Left cardiac atrium (tissue), 4 donors: ENCODE measurements around the gene TAS2R8. TPM values are rescaled to one million over a fixed set of nuclear protein-coding genes. Genes with fewer than 3 reads are reported as not detected.
"Not testable (repeated sequence)": the region's sequence is repeated elsewhere in the genome, so short reads cannot be mapped to it uniquely, and the experiment has no call there.

Experiments used
- ATAC-seq, 2 donors: fragments of 200-7000 bp; cut with Tn5 transposase; one replicate each; pipeline ENCODE4 v1.9.1; 2020; ENCODE audit warnings: mild to moderate bottlenecking in 2 of 2, moderate library complexity in 2 of 2
- DNase-seq: peaks from one replicate; pipeline ENCODE4 v3.0.0-alpha.2; 2020
- intact Hi-C, 2 donors: fragments of 100-400 bp; cut with DNase I; formaldehyde crosslinking; loops; one replicate each; pipeline versions ENCODE4 v1.14.1 to v1.15.1; 2022 to 2023
- long read RNA-seq: library from polyadenylated mRNA; unstranded; transcript quantifications from one replicate; pipeline ENCODE4 v2.0.0, GENCODE V29; 2021
- total RNA-seq, 2 donors: library from RNA; stranded (reverse); fragmentation: NEBNext Ultra II Directional; extraction: Animal tissue kit (Norgen Biotek cat#: 25700); gene quantifications; one replicate each; pipeline ENCODE4 v1.2.1, GENCODE V29; 2021
- donor health status: DM: no; HTN: yes; CAD: no.
- donor health status: DM: no; HTN: yes; CAD: no; lungs with severe emphysema.
- donor health status: DM: yes; HTN: yes; CAD: no.
- donor health status: Dilated cardiomyopathy.

Gene TAS2R8, protein sequence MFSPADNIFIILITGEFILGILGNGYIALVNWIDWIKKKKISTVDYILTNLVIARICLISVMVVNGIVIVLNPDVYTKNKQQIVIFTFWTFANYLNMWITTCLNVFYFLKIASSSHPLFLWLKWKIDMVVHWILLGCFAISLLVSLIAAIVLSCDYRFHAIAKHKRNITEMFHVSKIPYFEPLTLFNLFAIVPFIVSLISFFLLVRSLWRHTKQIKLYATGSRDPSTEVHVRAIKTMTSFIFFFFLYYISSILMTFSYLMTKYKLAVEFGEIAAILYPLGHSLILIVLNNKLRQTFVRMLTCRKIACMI
- under 1 TPM in 1 of 2 donors, not detected in 1; 0.26 TPM for total RNA-seq
- long read RNA-seq = 0 reads

DNA sequence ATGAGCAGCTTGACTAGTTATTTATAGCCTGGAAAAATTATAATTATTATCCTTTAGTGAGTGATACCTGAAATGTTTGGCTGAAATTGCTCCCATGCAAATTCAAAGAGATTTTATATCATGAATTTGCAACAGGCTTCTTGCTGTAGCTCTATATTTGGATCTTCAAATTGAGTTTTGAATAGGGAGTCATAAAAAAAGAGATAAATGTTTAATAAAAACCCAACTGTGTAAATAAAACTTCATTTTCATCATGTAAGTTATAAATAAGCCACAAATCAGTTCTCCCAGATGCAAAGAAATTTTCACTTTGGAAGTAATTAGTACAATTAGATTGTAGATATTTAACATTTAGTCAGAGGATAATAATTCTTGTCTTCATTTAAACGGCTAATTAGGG lies at the start of gene TAS2R8:
Gene TAS2R8, minus strand, starts transcription at position 101 of the 400 bp plus-strand sequence. CDS start 306 bp downstream, outside the sequence.
- ATAC-seq = no peak
- intact Hi-C loops = no loop called here
- no peak for DNase-seq

GRCh38 chr12:10855807-10856206 lies 48.7 kb upstream of the TAS2R8 start:
- no peak for ATAC-seq
- intact Hi-C loops = no loop called here
- no peak for DNase-seq

- DNase-seq = no peak
- ATAC-seq = no peak
- intact Hi-C loops = no loop called here
Measured at GRCh38 chr12:10853776-10854175, 46.7 kb upstream of the TAS2R8 start.

GRCh38 chr12:10851243-10851858 lies 44.3 kb upstream of the TAS2R8 start:
- DNase-seq (no peak), ATAC-seq (no peak)
- intact Hi-C loops = no loop called here

GRCh38 chr12:10849425-10849878 lies 42.4 kb upstream of the TAS2R8 start, which contains the start of gene PRR4:
Gene PRR4, minus strand, starts transcription at chr12:10849475. Its CDS starts 38 bp downstream, at chr12:10849437.
- intact Hi-C loops = no loop called here
- DNase-seq = no peak
- no peak for ATAC-seq

DNA sequence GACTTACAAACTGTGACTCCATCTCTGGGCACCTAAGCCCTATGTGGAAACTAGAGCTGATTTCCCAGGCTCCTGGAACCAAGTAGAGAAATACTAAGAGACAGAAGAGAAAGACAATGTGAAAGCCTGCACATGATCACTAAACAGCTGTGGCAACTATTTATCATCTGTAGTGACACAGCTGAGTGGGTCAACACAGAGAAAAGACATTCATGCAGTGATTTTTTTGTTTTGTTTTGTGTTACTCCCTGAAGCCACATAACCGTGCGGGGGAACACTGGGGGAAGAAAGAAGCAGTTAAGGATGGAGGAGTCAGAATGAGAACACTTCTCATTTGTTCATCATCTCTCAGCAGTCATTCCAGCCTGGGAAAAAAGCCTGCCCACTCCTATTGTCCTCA lies 40.7 kb upstream of the TAS2R8 start:
- DNase-seq (no peak), ATAC-seq (no peak)
- intact Hi-C loops = no loop called here

GRCh38 chr12:10842862-10843261 lies 35.8 kb upstream of the TAS2R8 start:
- DNase-seq (no peak), ATAC-seq (no peak)
- intact Hi-C loops = no loop called here

- no peak for ATAC-seq
- DNase-seq = no peak
- intact Hi-C loops = no loop called here
Measured at GRCh38 chr12:10838461-10838860, 31.4 kb upstream of the TAS2R8 start.

- ATAC-seq = no peak
- intact Hi-C loops = no loop called here
Measured at GRCh38 chr12:10829994-10830393, 22.9 kb upstream of the TAS2R8 start.

GRCh38 chr12:10826258-10826657 lies 19.2 kb upstream of the TAS2R8 start, which contains the start of gene TAS2R10:
Gene TAS2R10, minus strand, starts transcription at chr12:10826358. Its CDS starts 89 bp downstream, at chr12:10826269.
- no peak for DNase-seq
- intact Hi-C loops = no loop called here
- no peak for ATAC-seq

More at GRCh38 chr12:10829994-10830393, 22.9 kb upstream of the TAS2R8 start:
- no peak for DNase-seq

DNA sequence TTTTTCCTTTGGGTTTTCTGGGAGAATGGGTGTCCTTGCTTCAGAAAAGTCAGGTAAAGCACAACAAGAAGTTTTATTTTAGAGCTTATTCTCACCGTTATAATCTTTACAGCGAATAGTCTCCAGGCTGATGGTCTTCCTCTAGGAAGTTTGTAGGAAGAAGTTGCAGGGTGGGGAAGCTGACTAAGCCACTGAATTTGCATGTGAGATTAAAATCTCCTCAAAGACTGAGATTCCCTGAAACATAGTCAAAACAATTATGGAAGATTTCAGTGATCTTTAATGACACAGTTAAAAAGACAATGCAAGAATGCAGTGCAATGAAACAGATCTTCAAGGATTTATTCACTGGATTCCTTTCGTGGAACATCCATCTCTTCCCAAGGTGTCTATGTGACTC lies 17.9 kb upstream of the TAS2R8 start:
- DNase-seq = no peak
- no peak for ATAC-seq
- intact Hi-C loops = no loop called here

DNA sequence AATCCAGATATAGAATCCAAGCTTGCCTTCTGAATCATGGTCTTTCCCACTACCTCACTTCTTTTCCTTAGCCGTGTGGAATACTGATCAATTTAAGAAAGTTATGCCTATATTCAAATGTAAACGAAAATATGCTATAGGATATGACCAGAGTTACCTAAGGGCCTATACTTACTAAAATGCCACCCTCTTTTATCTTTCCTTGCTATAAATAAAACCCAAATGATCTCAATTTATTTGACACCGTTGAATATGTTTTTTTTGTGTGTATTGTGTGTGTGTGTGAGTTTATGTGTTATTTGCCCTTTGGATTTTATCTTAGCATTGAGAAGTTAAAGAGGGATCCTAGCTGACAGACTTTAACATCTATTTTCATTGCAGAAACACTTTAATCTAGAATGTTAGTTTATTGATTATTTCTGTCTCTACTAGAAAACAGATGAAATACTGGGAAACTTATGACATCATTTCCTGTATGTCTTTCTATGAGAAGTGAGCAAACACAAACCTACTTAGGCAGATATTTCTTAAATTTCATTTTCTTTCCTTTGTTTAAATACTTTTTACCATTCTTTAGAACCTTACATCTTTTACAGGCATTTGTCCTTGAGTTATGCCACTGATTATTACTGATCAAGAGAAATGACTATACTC lies 4.9 kb upstream of the TAS2R8 start:
- ATAC-seq = no peak
- intact Hi-C loops = no loop called here

DNA sequence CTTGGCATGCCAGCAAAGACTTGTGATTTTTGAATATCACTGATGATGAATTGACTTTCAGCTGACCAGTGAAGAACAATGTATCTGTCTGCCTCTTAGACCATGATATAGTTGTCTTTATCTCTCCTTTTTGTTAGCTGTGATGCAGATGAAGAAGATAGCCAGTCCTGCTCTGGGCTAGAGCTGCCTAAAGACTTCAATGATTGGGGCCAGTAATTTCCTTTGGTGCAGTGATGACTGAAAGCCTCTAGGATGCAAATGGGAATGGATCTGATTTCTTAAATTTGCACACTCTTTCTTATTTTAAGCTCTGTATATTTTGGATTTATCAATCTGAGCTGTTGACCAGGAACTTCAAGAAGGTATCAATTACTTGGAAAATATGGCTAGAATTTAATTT lies 3.0 kb upstream of the TAS2R8 start, which contains the start of gene TAS2R9:
Gene TAS2R9, minus strand, starts transcription at position 101 of the 400 bp plus-strand sequence. Its CDS starts 93 bp downstream, at position 8.
- intact Hi-C loops = no loop called here
- no peak for DNase-seq
- ATAC-seq = no peak

More for the DNA sequence above, 4.9 kb upstream of the TAS2R8 start:
- no peak for DNase-seq

- no peak for DNase-seq
- no peak for ATAC-seq
- intact Hi-C loops = no loop called here
Measured at GRCh38 chr12:10802587-10802986, 4.5 kb downstream of the TAS2R8 start, which contains the start of gene TAS2R7. Gene TAS2R7, minus strand, starts transcription at chr12:10802627. Its CDS starts 57 bp downstream, at chr12:10802570.

GRCh38 chr12:10801741-10802140 lies 5.3 kb downstream of the TAS2R8 start:
- intact Hi-C loops = no loop called here
- no peak for ATAC-seq
- no peak for DNase-seq

- no peak for DNase-seq
- no peak for ATAC-seq
- intact Hi-C loops = no loop called here
Measured at GRCh38 chr12:10794222-10794621, 12.9 kb downstream of the TAS2R8 start.

DNA sequence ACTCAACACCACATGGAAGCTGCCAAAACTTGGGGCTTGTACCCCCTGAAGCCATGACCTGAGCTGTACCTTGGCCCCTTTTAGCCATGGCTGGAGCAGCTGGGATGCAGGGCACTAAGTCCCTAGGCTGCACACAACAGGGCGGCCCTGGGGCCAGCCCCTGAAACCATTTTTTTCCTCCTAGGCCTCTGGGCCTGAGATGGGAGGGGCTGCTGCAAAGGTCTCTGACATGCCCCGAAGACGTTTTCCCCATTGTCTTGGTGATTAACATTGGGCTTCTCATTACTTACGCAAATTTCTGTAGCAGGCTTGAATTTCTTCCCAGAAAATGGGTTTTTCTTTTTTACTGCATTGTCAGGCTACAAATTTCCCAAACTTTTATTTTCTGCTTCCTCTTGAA lies 15.3 kb downstream of the TAS2R8 start:
- DNase-seq, ATAC-seq, intact Hi-C loops: not testable (repeated sequence)

GRCh38 chr12:10783252-10783651 lies 23.8 kb downstream of the TAS2R8 start:
- intact Hi-C loops = loop anchor here in 1 of 2 donors (5.0 kb wide), 1 partner anchor 424 kb away; no protein-coding TSS in a partner anchor
- no peak for DNase-seq
- ATAC-seq = no peak

DNA sequence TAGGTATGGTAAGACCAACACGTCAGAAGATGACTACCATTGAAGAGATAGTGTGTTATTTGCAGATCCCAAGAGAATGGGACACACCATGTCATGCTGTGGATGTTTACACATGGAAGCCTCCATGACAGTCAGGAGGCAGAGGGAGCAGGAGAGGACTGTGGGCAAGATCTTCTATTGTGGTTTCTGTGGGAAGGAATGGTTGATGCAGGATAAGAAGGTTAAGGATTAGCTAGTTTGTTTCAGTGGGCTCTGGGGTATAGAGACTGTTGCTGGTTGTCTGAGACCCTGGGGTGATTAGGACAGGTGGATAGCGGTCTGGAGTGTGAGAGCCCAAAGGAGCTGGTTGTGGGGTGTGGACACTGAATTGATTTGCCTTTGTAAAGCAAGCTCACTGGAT lies 28.0 kb downstream of the TAS2R8 start:
- ATAC-seq = no peak
- intact Hi-C loops = no loop called here
- DNase-seq = no peak
